Astrocyte (in vitro differentiated cells and primary cell): ENCODE measurements around the gene KLHDC8A. TPM values are rescaled to one million over a fixed set of nuclear protein-coding genes. Genes with fewer than 3 reads are reported as not detected.
A peak's percentile ranks its signal among the peaks of the same experiment; 100 is the strongest.

ENCODE experiments used
- DNase-seq: peaks from one replicate; pipeline ENCODE4 v3.0.0-alpha.2; 2010; ENCODE audit warnings: low read depth
- FAIRE-seq: peaks from 2 replicates; lab custom pipeline; 2011; peaks lifted over from hg19 to GRCh38; lab: Jason Lieb, UNC
- H2AFZ ChIP-seq: 2 replicates; pipeline ENCODE4 v1.6.0; 2012; ENCODE audit warnings: low read depth, low read length, inconsistent platforms
- H3K27ac ChIP-seq: 2 replicates; pipeline ENCODE4 v1.5.1; 2011; ENCODE audit warnings: low read depth, low read length, inconsistent platforms
- H3K27me3 ChIP-seq: 2 replicates; pipeline ENCODE4 v1.6.0; 2011; ENCODE audit warnings: low read length, inconsistent platforms; ENCODE audit not compliant: insufficient read depth
- H3K36me3 ChIP-seq: 2 replicates; pipeline ENCODE4 v1.5.1; 2011; ENCODE audit warnings: low read length, inconsistent platforms; ENCODE audit not compliant: insufficient read depth
- H3K4me1 ChIP-seq: 2 replicates; pipeline ENCODE4 v1.5.1; 2011; ENCODE audit warnings: low read length, inconsistent platforms; ENCODE audit not compliant: insufficient read depth
- H3K4me2 ChIP-seq: 2 replicates; pipeline ENCODE4 v1.6.0; 2012; ENCODE audit warnings: low read length, inconsistent platforms
- H3K4me3 ChIP-seq: 2 replicates; pipeline ENCODE4 v1.5.1; 2011; ENCODE audit warnings: low read depth, mild to moderate bottlenecking, low read length, inconsistent platforms; ENCODE audit not compliant: insufficient read depth
- H3K79me2 ChIP-seq: 2 replicates; pipeline ENCODE4 v1.6.0; 2012; ENCODE audit warnings: mild to moderate bottlenecking, low read length, inconsistent platforms; ENCODE audit not compliant: insufficient read depth
- H3K9ac ChIP-seq: 2 replicates; pipeline ENCODE4 v1.6.0; 2012; ENCODE audit warnings: mild to moderate bottlenecking, low read length, inconsistent platforms
- H3K9me3 ChIP-seq: 2 replicates; pipeline ENCODE4 v1.5.1; 2012; ENCODE audit warnings: low read depth, mild to moderate bottlenecking, low read length, inconsistent platforms; ENCODE audit not compliant: insufficient read depth
- H4K20me1 ChIP-seq: 2 replicates; pipeline ENCODE4 v1.6.0; 2012; ENCODE audit warnings: low read length, inconsistent platforms; ENCODE audit not compliant: insufficient read depth
- H3K27ac Mint-ChIP-seq: one replicate; pipeline ENCODE4 v1.8.0; 2021; ENCODE audit warnings: mild to moderate bottlenecking, mixed read lengths; ENCODE audit not compliant: unreplicated experiment
- H3K27me3 Mint-ChIP-seq: one replicate; pipeline ENCODE4 v1.8.0; 2021; ENCODE audit warnings: low read depth, mixed read lengths; ENCODE audit not compliant: unreplicated experiment
- H3K36me3 Mint-ChIP-seq: one replicate; pipeline ENCODE4 v1.8.0; 2021; ENCODE audit warnings: low read depth, mixed read lengths; ENCODE audit not compliant: unreplicated experiment
- H3K4me1 Mint-ChIP-seq: one replicate; pipeline ENCODE4 v1.8.0; 2021; ENCODE audit warnings: low read depth, mixed read lengths; ENCODE audit not compliant: unreplicated experiment
- H3K4me3 Mint-ChIP-seq: one replicate; pipeline ENCODE4 v1.8.0; 2021; ENCODE audit warnings: mild to moderate bottlenecking, moderate library complexity, mixed read lengths; ENCODE audit not compliant: unreplicated experiment
- H3K9me3 Mint-ChIP-seq: one replicate; pipeline ENCODE4 v1.8.0; 2021; ENCODE audit warnings: mild to moderate bottlenecking, mixed read lengths; ENCODE audit not compliant: unreplicated experiment
- CTCF ChIP-seq: IDR thresholded peaks from 2 replicates; pipeline ENCODE4 v1.5.1; 2011; ENCODE audit warnings: low read depth, mild to moderate bottlenecking, inconsistent platforms, low read length, moderate library complexity; ENCODE audit not compliant: insufficient read depth
- EZH2 ChIP-seq: IDR thresholded peaks from 2 replicates; pipeline ENCODE4 v1.6.1; 2012; ENCODE audit warnings: mild to moderate bottlenecking, low read length, inconsistent platforms; ENCODE audit not compliant: insufficient read depth
- total RNA-seq: library from RNA; stranded (reverse); gene quantifications from 2 replicates; pipeline ENCODE4 v1.2.1, GENCODE V29; 2021

Gene KLHDC8A
- total RNA-seq, 1 donor from 2014 or later: 0.39 TPM

- TF ChIP-seq CTCF: no peak
- TF ChIP-seq EZH2: no peak
- Histone ChIP-seq H3K4me3 (no peak overlapping the region), H3K36me3 (no peaks in the 10 kb centered on the region), H3K4me2 (no peak overlapping the region), H3K27me3 (no peaks in the 10 kb centered on the region), H3K9ac (no peak overlapping the region), H3K4me1 (peaks cover 28% of the 10 kb centered on the region), H2AFZ (no peak overlapping the region), H3K27ac (no peak overlapping the region), H3K9me3 (no peaks in the 10 kb centered on the region), H3K79me2 (no peaks in the 10 kb centered on the region), H4K20me1 (no peaks in the 10 kb centered on the region)
- Mint-ChIP-seq H3K27ac (no peak overlapping the region), H3K27me3 (no peaks in the 10 kb centered on the region), H3K4me3 (no peak overlapping the region), H3K4me1 (peaks cover 33% of the 10 kb centered on the region), H3K36me3 (no peaks in the 10 kb centered on the region), H3K9me3 (no peaks in the 10 kb centered on the region)
- DNase-seq: no peak
- no peak for FAIRE-seq
These were observed 22.3 kb upstream of the KLHDC8A start for GRCh38 chr1:205379056-205379455.

DNA sequence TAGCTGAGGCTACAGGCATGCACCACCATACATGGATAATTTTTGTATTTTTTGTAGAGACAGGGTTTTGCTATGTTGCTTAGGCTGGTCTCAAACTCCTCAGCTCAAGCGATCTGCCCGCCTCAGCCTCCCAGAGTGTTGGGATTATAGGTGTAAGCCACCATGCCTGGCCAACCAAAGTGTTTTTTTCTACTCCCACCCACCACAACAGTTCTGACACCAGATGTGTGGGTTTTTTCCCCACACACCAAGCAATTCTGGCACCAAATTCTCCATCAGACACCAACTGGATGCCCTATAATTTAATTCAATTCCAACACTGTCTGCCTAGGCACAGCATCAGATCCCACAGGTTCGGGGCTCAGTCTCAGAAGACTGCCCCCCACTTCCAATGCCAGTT, 20.6 kb upstream of the KLHDC8A start:
- peaks cover 49% of the 10 kb centered on the region for H3K4me1 Mint-ChIP-seq
- Histone ChIP-seq H2AFZ (no peak overlapping the region), H3K27ac (no peak overlapping the region), H3K79me2 (no peaks in the 10 kb centered on the region), H3K36me3 (no peaks in the 10 kb centered on the region), H3K4me1 (peaks cover 45% of the 10 kb centered on the region), H4K20me1 (no peaks in the 10 kb centered on the region), H3K9me3 (no peaks in the 10 kb centered on the region), H3K4me2 (no peak overlapping the region), H3K9ac (no peak overlapping the region), H3K27me3 (no peaks in the 10 kb centered on the region), H3K4me3 (no peak overlapping the region)
- TF ChIP-seq EZH2: no peak
- TF ChIP-seq CTCF: no peak
- no peaks in the 10 kb centered on the region for H3K36me3 Mint-ChIP-seq
- no peaks in the 10 kb centered on the region for H3K9me3 Mint-ChIP-seq
- FAIRE-seq (no peak), DNase-seq (no peak)
- H3K27ac Mint-ChIP-seq: no peak overlapping the region
- H3K4me3 Mint-ChIP-seq: no peak overlapping the region
- H3K27me3 Mint-ChIP-seq: no peaks in the 10 kb centered on the region

DNA sequence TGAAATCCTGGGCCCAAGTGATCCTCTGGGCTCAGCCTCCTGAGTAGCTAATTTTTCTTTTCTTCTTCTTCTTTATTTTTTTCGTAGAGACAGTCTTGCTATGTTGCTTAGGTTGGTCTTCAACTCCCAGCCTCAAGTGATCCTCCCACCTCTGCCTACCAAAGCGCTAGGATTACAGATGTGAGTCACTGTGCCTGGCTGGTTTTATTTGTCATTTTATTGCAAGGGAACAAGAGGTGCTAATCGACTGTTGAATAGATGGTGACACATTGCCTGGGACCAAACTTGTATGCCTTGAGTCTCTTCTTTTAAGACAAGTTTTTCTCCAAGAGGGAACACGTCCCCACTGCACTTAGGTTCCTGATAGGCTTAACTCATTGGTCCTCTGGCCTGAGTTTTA, 20.0 kb upstream of the KLHDC8A start:
- H3K27ac Mint-ChIP-seq: peak overlapping the region; percentile 77
- Histone ChIP-seq H3K9me3 (no peaks in the 10 kb centered on the region), H3K9ac (no peak overlapping the region), H3K4me2 (peak overlapping the region; percentile 62), H2AFZ (no peak overlapping the region), H3K27ac (no peak overlapping the region), H3K4me1 (peaks cover 51% of the 10 kb centered on the region), H3K27me3 (no peaks in the 10 kb centered on the region), H3K79me2 (no peaks in the 10 kb centered on the region), H4K20me1 (no peaks in the 10 kb centered on the region), H3K36me3 (no peaks in the 10 kb centered on the region), H3K4me3 (no peak overlapping the region)
- TF ChIP-seq EZH2: no peak
- H3K9me3 Mint-ChIP-seq: no peaks in the 10 kb centered on the region
- no peaks in the 10 kb centered on the region for H3K27me3 Mint-ChIP-seq
- no peaks in the 10 kb centered on the region for H3K36me3 Mint-ChIP-seq
- no peak for FAIRE-seq
- peaks cover 55% of the 10 kb centered on the region for H3K4me1 Mint-ChIP-seq
- no peak overlapping the region for H3K4me3 Mint-ChIP-seq
- DNase-seq: no peak
